Retinal pigment epithelial cell (primary cell): ENCODE measurements around the gene YOD1.

Source experiments
- DNase-seq: peaks from one replicate; pipeline ENCODE4 v3.0.0-alpha.2; 2010; ENCODE audit warnings: low read depth
- H3K4me3 ChIP-seq: 2 replicates; pipeline ENCODE4 v1.5.1; 2011; ENCODE audit warnings: mild to moderate bottlenecking, low read length, control low read depth, moderate library complexity
- CTCF ChIP-seq: conservative IDR thresholded peaks from 2 replicates; pipeline ENCODE4 v1.5.1; 2011; ENCODE audit warnings: low read depth, low read length, control low read depth, inconsistent platforms

The YOD1 gene

GRCh38 chr1:207020709-207021107 lies 30.3 kb downstream of the YOD1 start:
- DNase-seq = no peak
- no peak for TF ChIP-seq CTCF
- H3K4me3 ChIP-seq = no peak overlapping the region

- DNase-seq = no peak
- H3K4me3 ChIP-seq = no peak overlapping the region
- TF ChIP-seq CTCF = no peak
Observed at GRCh38 chr1:207020065-207020708, 30.8 kb downstream of the YOD1 start.

GRCh38 chr1:207019661-207020060 lies 31.3 kb downstream of the YOD1 start:
- no peak for DNase-seq
- no peak overlapping the region for H3K4me3 ChIP-seq
- TF ChIP-seq CTCF = no peak

- TF ChIP-seq CTCF = no peak
- DNase-seq = no peak
- H3K4me3 ChIP-seq = no peak overlapping the region
Observed at GRCh38 chr1:207019161-207019560, 31.8 kb downstream of the YOD1 start.

GRCh38 chr1:207018707-207019106 lies 32.3 kb downstream of the YOD1 start:
- no peak for DNase-seq
- no peak for TF ChIP-seq CTCF

GRCh38 chr1:207017615-207018559 lies 33.1 kb downstream of the YOD1 start:
- H3K4me3 ChIP-seq = no peak overlapping the region
- DNase-seq = no peak
- TF ChIP-seq CTCF = no peak

More at GRCh38 chr1:207018707-207019106, 32.3 kb downstream of the YOD1 start:
- H3K4me3 ChIP-seq = no peak overlapping the region
